HEK293 (cell line): Measurements from ENCODE around the gene NUP50.

Source experiments
- BCL11A ChIP-seq: fragments of 450-650 bp; formaldehyde crosslinking; IDR thresholded peaks from 2 replicates; pipeline ENCODE4 v1.5.1; 2016; ENCODE audit warnings: low read depth, missing biosample characterization, missing genetic modification characterization
- GLI4 ChIP-seq: fragments of 450-650 bp; formaldehyde crosslinking; IDR thresholded peaks from 2 replicates; pipeline ENCODE4 v1.5.1; 2016; ENCODE audit warnings: missing biosample characterization, missing genetic modification characterization
- GLIS2 ChIP-seq: fragments of 450-650 bp; formaldehyde crosslinking; IDR thresholded peaks from 2 replicates; pipeline ENCODE4 v1.5.1; 2016; ENCODE audit warnings: missing biosample characterization, missing genetic modification characterization
- KLF7 ChIP-seq: fragments of 450-650 bp; formaldehyde crosslinking; IDR thresholded peaks from 2 replicates; pipeline ENCODE4 v1.5.1; 2016; ENCODE audit warnings: missing biosample characterization, missing genetic modification characterization, borderline replicate concordance
- KLF9 ChIP-seq: fragments of 450-650 bp; formaldehyde crosslinking; IDR thresholded peaks from 2 replicates; pipeline ENCODE4 v1.5.1; 2016; ENCODE audit warnings: missing biosample characterization, missing genetic modification characterization, low read depth
- MEIS1 ChIP-seq: sonication (generic); formaldehyde crosslinking; IDR thresholded peaks from 2 replicates; pipeline ENCODE4 v1.8.1; 2022; ENCODE audit warnings: missing genetic modification reagents, mild to moderate bottlenecking, borderline replicate concordance
- SALL2 ChIP-seq: fragments of 450-650 bp; formaldehyde crosslinking; IDR thresholded peaks from 2 replicates; pipeline ENCODE4 v1.5.0; 2017; ENCODE audit warnings: missing biosample characterization, mild to moderate bottlenecking, missing genetic modification characterization, borderline replicate concordance
- SP3 ChIP-seq: fragments of 450-650 bp; formaldehyde crosslinking; IDR thresholded peaks from 2 replicates; pipeline ENCODE4 v1.5.1; 2016; ENCODE audit warnings: missing biosample characterization, missing genetic modification characterization
- SP7 ChIP-seq: fragments of 450-650 bp; formaldehyde crosslinking; IDR thresholded peaks from 2 replicates; pipeline ENCODE4 v1.5.1; 2016; ENCODE audit warnings: missing biosample characterization, missing genetic modification characterization
- TCF7L2 ChIP-seq: IDR thresholded peaks from 2 replicates; pipeline ENCODE4 v1.6.1; 2011; ENCODE audit warnings: low read depth, mild to moderate bottlenecking, inconsistent platforms, low read length, moderate library complexity, borderline replicate concordance
- ZBTB17 ChIP-seq: fragments of 450-650 bp; formaldehyde crosslinking; IDR thresholded peaks from 2 replicates; pipeline ENCODE4 v1.5.1; 2016; ENCODE audit warnings: missing biosample characterization, missing genetic modification characterization
- ZEB2 ChIP-seq: fragments of 450-650 bp; formaldehyde crosslinking; IDR thresholded peaks from 2 replicates; pipeline ENCODE4 v1.5.1; 2016; ENCODE audit warnings: missing biosample characterization, missing genetic modification characterization
- ZFP69B ChIP-seq: fragments of 450-650 bp; formaldehyde crosslinking; IDR thresholded peaks from 2 replicates; pipeline ENCODE4 v1.5.1; 2016; ENCODE audit warnings: missing biosample characterization, missing genetic modification characterization
- ZNF138 ChIP-seq: fragments of 450-650 bp; formaldehyde crosslinking; IDR thresholded peaks from 2 replicates; pipeline ENCODE4 v1.5.1; 2016; ENCODE audit warnings: missing biosample characterization, missing genetic modification characterization, borderline replicate concordance
- ZNF146 ChIP-seq: fragments of 450-650 bp; formaldehyde crosslinking; IDR thresholded peaks from 2 replicates; pipeline ENCODE4 v1.5.1; 2016; ENCODE audit warnings: missing biosample characterization, missing genetic modification characterization
- ZNF239 ChIP-seq: fragments of 450-650 bp; formaldehyde crosslinking; IDR thresholded peaks from 2 replicates; pipeline ENCODE4 v1.5.1; 2016; ENCODE audit warnings: missing biosample characterization, missing genetic modification characterization
- ZNF274 ChIP-seq, 2 experiments: fragments of 200-500 bp in 1 of 2; fragments of 450-650 bp in 1 of 2; sonication (Bioruptor generic) in 1 of 2; formaldehyde crosslinking in 1 of 2; IDR thresholded peaks; 2 replicates each; pipeline versions ENCODE4 v1.5.1 to v1.6.1; 2014 to 2016; ENCODE audit warnings: borderline replicate concordance in 1 of 2, inconsistent platforms in 1 of 2, low read length in 1 of 2, missing biosample characterization in 1 of 2, missing genetic modification characterization in 1 of 2
- ZNF560 ChIP-seq: fragments of 450-650 bp; formaldehyde crosslinking; IDR thresholded peaks from 2 replicates; pipeline ENCODE4 v1.5.1; 2017; ENCODE audit warnings: missing biosample characterization, missing genetic modification characterization, borderline replicate concordance
- ZNF596 ChIP-seq: fragments of 450-650 bp; IDR thresholded peaks from 2 replicates; pipeline ENCODE4 v1.5.0; 2018; ENCODE audit warnings: missing biosample characterization, mild to moderate bottlenecking, missing genetic modification characterization, moderate library complexity
- ZNF791 ChIP-seq: fragments of 450-650 bp; formaldehyde crosslinking; IDR thresholded peaks from 2 replicates; pipeline ENCODE4 v1.5.1; 2016; ENCODE audit warnings: missing biosample characterization, missing genetic modification characterization
- ZXDB ChIP-seq: fragments of 450-650 bp; formaldehyde crosslinking; IDR thresholded peaks from 2 replicates; pipeline ENCODE4 v1.5.1; 2016; ENCODE audit warnings: missing biosample characterization, missing genetic modification characterization
- TF ChIP-seq, protein P1 (sequence below): fragments of 450-650 bp; formaldehyde crosslinking; IDR thresholded peaks from 2 replicates; pipeline ENCODE4 v1.5.1; 2016; ENCODE audit warnings: missing biosample characterization, missing genetic modification characterization
- TF ChIP-seq, protein P2 (sequence below): fragments of 450-650 bp; formaldehyde crosslinking; IDR thresholded peaks from 2 replicates; pipeline ENCODE4 v1.5.1; 2017; ENCODE audit warnings: missing biosample characterization, mild to moderate bottlenecking, missing genetic modification characterization, moderate library complexity
- TF ChIP-seq, protein P3 (sequence below): fragments of 450-650 bp; formaldehyde crosslinking; IDR thresholded peaks from 2 replicates; pipeline ENCODE4 v1.5.1; 2016; ENCODE audit warnings: missing biosample characterization, missing genetic modification characterization
- TF ChIP-seq, protein P4 (sequence below): fragments of 450-650 bp; formaldehyde crosslinking; IDR thresholded peaks from 2 replicates; pipeline ENCODE4 v1.5.1; 2016; ENCODE audit warnings: missing biosample characterization, missing genetic modification characterization
- TF ChIP-seq, protein P5 (sequence below): fragments of 450-650 bp; formaldehyde crosslinking; IDR thresholded peaks from 2 replicates; pipeline ENCODE4 v1.5.1; 2016; ENCODE audit warnings: missing biosample characterization, missing genetic modification characterization
- TF ChIP-seq, protein P6 (sequence below): fragments of 450-650 bp; formaldehyde crosslinking; IDR thresholded peaks from 2 replicates; pipeline ENCODE4 v1.5.1; 2016; ENCODE audit warnings: missing biosample characterization, missing genetic modification characterization

The NUP50 gene

DNA sequence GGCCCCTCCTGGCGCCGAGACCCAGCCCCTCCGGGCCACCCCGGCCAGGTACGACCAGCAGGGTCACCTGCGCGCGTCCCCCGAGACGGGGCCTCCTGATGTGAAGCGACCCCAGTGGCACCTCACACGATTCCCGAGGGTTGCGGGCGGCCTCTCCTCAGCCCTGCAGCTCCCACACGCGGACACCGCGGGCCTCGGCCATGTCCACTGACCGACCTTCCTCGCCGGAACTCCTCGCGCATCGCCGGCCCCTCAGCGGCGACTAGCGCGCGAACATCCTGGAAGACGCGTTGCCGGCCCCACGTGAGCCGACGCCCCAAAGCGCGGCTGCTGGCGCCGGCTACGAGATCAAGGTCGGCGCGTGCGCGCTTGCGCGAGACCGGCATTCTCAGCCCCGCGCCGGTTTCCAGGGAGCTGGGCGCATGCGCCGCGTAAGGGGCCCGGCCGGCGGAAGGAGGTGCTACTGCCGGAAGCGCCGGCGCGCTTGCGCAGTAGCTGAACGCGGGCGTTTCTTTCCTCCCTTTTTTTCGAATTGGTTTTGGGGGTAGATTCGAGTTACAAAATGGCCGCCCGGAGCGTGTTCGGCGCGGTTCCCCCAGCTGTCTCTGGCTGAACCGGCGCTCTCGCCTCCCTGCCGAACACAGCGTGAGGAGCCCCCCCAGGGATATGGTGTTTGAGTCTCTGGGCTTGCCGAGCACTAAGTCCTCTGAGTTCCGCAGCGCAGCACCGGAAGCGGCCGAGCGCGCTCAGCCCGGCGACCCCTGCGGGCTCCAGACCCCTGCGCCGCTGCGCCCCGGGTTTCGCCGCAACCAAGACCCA, at the start of gene NUP50 (continued):
- TF ChIP-seq ZNF274 (IDR thresholded peaks at IDR 0.05; ENCODE audit: low read length), result no peak
- no peak for TF ChIP-seq ZNF274 (tag by site-specific recombination; IDR thresholded peaks at IDR 0.05; ENCODE audit: borderline replicate concordance)
- peak; percentile 79 for TF ChIP-seq ZXDB
- TF ChIP-seq KLF9 (tag by site-specific recombination), result 0 out of 2 replicates have a peak, but pooled peaks have one; percentile 26
- TF ChIP-seq SP3 (tag by site-specific recombination), result peak; percentile 28; the same call in 1 of the 2 replicates
- no peak for TF ChIP-seq ZFP69B
- TF ChIP-seq SP7 (tag by site-specific recombination), result peak; percentile 71
- peak; percentile 77 for TF ChIP-seq GLI4 (tag by site-specific recombination)
- TF ChIP-seq, protein P1, sequence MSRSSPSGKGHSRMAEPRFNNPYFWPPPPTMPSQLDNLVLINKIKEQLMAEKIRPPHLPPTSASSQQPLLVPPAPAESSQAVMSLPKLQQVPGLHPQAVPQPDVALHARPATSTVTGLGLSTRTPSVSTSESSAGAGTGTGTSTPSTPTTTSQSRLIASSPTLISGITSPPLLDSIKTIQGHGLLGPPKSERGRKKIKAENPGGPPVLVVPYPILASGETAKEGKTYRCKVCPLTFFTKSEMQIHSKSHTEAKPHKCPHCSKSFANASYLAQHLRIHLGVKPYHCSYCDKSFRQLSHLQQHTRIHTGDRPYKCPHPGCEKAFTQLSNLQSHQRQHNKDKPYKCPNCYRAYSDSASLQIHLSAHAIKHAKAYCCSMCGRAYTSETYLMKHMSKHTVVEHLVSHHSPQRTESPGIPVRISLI (tag by site-specific recombination), result peak; percentile 82
- TF ChIP-seq ZNF138 (tag by site-specific recombination), result no peak
- no peak for TF ChIP-seq MEIS1
- TF ChIP-seq ZEB2 (tag by site-specific recombination), result peak; percentile 79
- TF ChIP-seq, protein P2, sequence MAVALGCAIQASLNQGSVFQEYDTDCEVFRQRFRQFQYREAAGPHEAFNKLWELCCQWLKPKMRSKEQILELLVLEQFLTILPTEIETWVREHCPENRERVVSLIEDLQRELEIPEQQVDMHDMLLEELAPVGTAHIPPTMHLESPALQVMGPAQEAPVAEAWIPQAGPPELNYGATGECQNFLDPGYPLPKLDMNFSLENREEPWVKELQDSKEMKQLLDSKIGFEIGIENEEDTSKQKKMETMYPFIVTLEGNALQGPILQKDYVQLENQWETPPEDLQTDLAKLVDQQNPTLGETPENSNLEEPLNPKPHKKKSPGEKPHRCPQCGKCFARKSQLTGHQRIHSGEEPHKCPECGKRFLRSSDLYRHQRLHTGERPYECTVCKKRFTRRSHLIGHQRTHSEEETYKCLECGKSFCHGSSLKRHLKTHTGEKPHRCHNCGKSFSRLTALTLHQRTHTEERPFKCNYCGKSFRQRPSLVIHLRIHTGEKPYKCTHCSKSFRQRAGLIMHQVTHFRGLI (tag by site-specific recombination), result no peak
- TF ChIP-seq, protein P3, sequence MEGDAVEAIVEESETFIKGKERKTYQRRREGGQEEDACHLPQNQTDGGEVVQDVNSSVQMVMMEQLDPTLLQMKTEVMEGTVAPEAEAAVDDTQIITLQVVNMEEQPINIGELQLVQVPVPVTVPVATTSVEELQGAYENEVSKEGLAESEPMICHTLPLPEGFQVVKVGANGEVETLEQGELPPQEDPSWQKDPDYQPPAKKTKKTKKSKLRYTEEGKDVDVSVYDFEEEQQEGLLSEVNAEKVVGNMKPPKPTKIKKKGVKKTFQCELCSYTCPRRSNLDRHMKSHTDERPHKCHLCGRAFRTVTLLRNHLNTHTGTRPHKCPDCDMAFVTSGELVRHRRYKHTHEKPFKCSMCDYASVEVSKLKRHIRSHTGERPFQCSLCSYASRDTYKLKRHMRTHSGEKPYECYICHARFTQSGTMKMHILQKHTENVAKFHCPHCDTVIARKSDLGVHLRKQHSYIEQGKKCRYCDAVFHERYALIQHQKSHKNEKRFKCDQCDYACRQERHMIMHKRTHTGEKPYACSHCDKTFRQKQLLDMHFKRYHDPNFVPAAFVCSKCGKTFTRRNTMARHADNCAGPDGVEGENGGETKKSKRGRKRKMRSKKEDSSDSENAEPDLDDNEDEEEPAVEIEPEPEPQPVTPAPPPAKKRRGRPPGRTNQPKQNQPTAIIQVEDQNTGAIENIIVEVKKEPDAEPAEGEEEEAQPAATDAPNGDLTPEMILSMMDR (tag by site-specific recombination), result peak; percentile 94
- peak; percentile 28; the same call in 1 of the 2 replicates for TF ChIP-seq TCF7L2
- no peak for TF ChIP-seq ZNF146
- peak; percentile 25; the same call in 1 of the 2 replicates for TF ChIP-seq BCL11A (tag by site-specific recombination)
- no peak for TF ChIP-seq ZNF791 (tag by site-specific recombination)
- TF ChIP-seq GLIS2 (tag by site-specific recombination), result peak; percentile 94
- TF ChIP-seq, protein P4, sequence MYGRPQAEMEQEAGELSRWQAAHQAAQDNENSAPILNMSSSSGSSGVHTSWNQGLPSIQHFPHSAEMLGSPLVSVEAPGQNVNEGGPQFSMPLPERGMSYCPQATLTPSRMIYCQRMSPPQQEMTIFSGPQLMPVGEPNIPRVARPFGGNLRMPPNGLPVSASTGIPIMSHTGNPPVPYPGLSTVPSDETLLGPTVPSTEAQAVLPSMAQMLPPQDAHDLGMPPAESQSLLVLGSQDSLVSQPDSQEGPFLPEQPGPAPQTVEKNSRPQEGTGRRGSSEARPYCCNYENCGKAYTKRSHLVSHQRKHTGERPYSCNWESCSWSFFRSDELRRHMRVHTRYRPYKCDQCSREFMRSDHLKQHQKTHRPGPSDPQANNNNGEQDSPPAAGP, result 0 out of 2 replicates have a peak, but pooled peaks have one; percentile 60
- TF ChIP-seq, protein P5, sequence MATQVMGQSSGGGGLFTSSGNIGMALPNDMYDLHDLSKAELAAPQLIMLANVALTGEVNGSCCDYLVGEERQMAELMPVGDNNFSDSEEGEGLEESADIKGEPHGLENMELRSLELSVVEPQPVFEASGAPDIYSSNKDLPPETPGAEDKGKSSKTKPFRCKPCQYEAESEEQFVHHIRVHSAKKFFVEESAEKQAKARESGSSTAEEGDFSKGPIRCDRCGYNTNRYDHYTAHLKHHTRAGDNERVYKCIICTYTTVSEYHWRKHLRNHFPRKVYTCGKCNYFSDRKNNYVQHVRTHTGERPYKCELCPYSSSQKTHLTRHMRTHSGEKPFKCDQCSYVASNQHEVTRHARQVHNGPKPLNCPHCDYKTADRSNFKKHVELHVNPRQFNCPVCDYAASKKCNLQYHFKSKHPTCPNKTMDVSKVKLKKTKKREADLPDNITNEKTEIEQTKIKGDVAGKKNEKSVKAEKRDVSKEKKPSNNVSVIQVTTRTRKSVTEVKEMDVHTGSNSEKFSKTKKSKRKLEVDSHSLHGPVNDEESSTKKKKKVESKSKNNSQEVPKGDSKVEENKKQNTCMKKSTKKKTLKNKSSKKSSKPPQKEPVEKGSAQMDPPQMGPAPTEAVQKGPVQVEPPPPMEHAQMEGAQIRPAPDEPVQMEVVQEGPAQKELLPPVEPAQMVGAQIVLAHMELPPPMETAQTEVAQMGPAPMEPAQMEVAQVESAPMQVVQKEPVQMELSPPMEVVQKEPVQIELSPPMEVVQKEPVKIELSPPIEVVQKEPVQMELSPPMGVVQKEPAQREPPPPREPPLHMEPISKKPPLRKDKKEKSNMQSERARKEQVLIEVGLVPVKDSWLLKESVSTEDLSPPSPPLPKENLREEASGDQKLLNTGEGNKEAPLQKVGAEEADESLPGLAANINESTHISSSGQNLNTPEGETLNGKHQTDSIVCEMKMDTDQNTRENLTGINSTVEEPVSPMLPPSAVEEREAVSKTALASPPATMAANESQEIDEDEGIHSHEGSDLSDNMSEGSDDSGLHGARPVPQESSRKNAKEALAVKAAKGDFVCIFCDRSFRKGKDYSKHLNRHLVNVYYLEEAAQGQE (tag by site-specific recombination), result no peak
- TF ChIP-seq ZNF239 (tag by site-specific recombination), result no peak
- no peak for TF ChIP-seq ZBTB17 (tag by site-specific recombination)
- no peak for TF ChIP-seq ZNF596 (tag by site-specific recombination)
- TF ChIP-seq, protein P6, sequence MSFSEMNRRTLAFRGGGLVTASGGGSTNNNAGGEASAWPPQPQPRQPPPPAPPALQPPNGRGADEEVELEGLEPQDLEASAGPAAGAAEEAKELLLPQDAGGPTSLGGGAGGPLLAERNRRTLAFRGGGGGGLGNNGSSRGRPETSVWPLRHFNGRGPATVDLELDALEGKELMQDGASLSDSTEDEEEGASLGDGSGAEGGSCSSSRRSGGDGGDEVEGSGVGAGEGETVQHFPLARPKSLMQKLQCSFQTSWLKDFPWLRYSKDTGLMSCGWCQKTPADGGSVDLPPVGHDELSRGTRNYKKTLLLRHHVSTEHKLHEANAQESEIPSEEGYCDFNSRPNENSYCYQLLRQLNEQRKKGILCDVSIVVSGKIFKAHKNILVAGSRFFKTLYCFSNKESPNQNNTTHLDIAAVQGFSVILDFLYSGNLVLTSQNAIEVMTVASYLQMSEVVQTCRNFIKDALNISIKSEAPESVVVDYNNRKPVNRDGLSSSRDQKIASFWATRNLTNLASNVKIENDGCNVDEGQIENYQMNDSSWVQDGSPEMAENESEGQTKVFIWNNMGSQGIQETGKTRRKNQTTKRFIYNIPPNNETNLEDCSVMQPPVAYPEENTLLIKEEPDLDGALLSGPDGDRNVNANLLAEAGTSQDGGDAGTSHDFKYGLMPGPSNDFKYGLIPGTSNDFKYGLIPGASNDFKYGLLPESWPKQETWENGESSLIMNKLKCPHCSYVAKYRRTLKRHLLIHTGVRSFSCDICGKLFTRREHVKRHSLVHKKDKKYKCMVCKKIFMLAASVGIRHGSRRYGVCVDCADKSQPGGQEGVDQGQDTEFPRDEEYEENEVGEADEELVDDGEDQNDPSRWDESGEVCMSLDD (tag by site-specific recombination), result peak; percentile 86; the same call in 1 of the 2 replicates
- no peak for TF ChIP-seq SALL2 (tag by site-specific recombination)
- TF ChIP-seq KLF7 (tag by site-specific recombination), result peak; percentile 81; the same call in 1 of the 2 replicates
- no peak for TF ChIP-seq ZNF560 (tag by site-specific recombination)
